AG04450 (cell line): ENCODE results near the gene ASB7. TPM values are rescaled to one million over a fixed set of nuclear protein-coding genes. Genes with fewer than 3 reads are reported as not detected.
"Not testable (repeated sequence)": the region's sequence is repeated elsewhere in the genome, so short reads cannot be mapped to it uniquely, and the experiment has no call there.

Source experiments
- CTCF ChIA-PET: fragments of 300-600, 350-600 bp; formaldehyde crosslinking; extraction: SDS; loops from one replicate; lab custom pipeline; 2022; ENCODE audit warnings: antibody characterized with exemption, inconsistent platforms; lab: Charles Lee
- POLR2A ChIA-PET: fragments of 350-600 bp; formaldehyde crosslinking; extraction: SDS; loops from one replicate; lab custom pipeline; 2021; ENCODE audit warnings: antibody characterized with exemption, inconsistent platforms; lab: Yijun Ruan, JAX
- DNase-seq: peaks from one replicate; pipeline ENCODE4 v3.0.0-alpha.2; 2011; ENCODE audit warnings: low read depth, low spot score
- H3K27ac ChIP-seq: one replicate; pipeline ENCODE4 v1.5.1; 2012; ENCODE audit warnings: low read depth, low read length, control low read depth
- H3K27me3 ChIP-seq: one replicate; pipeline ENCODE4 v1.6.0; 2012; ENCODE audit warnings: low read length; ENCODE audit not compliant: control insufficient read depth, insufficient read depth
- H3K4me3 ChIP-seq: 2 replicates; pipeline ENCODE4 v1.5.1; 2011; ENCODE audit warnings: mild to moderate bottlenecking, low read depth, low read length, control low read depth
- H3K9me3 ChIP-seq: 2 replicates; pipeline ENCODE4 v1.5.1; 2012; ENCODE audit warnings: low read length; ENCODE audit not compliant: control insufficient read depth, insufficient read depth
- polyA plus RNA-seq: library from polyadenylated mRNA; depleted of rRNA; stranded (reverse); fragments of >200 nt; gene quantifications from 2 replicates; pipeline ENCODE4 v1.2.3, GENCODE V29; 2011
- TF ChIP-seq, protein P1 (sequence below): IDR thresholded peaks from 2 replicates; pipeline ENCODE4 v1.5.1; 2011; ENCODE audit warnings: low read depth, low read length, control low read depth, inconsistent platforms

ASB7 gene
- polyA plus RNA-seq, 1 experiment, result 13.4 TPM

DNA sequence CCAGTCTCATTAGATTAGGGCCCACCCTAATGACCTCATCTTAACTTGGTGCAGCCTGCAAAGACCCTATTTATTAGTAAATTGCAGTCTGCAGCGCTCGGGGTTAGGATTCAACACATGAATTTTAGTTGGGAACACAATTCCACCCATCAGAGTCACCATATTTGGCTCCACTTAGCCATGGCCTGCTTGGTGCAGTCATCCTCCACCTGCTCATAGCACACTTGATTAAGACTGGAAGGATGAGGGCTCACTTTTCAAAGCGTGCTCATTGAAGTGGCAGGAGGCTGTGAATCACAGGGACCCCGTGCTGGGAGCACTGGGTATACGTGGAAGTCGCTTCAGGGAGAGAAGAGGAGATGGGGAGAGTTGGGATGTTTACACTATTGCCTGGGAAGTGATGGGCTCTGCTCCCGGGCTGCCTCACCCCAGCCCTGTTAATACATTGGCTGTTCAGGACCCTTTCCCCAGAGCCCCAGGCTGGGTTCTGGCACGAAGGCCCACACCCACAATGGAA lies 68.2 kb downstream of the ASB7 start:
- DNase-seq, result no peak
- H3K9me3 ChIP-seq, result peaks cover 3% of the 10 kb centered on the region; the same call in 1 of the 2 replicates
- TF ChIP-seq, protein P1, sequence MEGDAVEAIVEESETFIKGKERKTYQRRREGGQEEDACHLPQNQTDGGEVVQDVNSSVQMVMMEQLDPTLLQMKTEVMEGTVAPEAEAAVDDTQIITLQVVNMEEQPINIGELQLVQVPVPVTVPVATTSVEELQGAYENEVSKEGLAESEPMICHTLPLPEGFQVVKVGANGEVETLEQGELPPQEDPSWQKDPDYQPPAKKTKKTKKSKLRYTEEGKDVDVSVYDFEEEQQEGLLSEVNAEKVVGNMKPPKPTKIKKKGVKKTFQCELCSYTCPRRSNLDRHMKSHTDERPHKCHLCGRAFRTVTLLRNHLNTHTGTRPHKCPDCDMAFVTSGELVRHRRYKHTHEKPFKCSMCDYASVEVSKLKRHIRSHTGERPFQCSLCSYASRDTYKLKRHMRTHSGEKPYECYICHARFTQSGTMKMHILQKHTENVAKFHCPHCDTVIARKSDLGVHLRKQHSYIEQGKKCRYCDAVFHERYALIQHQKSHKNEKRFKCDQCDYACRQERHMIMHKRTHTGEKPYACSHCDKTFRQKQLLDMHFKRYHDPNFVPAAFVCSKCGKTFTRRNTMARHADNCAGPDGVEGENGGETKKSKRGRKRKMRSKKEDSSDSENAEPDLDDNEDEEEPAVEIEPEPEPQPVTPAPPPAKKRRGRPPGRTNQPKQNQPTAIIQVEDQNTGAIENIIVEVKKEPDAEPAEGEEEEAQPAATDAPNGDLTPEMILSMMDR, result no peak
- H3K27ac ChIP-seq, result no peak overlapping the region
- CTCF ChIA-PET, result interaction anchor here (1.9 to 2.9 kb wide), 5 partner anchors 10 to 338 kb away, joined by 5 to 39 read pairs (median 9); no protein-coding TSS in a partner anchor
- H3K4me3 ChIP-seq, result no peak overlapping the region
- no peaks in the 10 kb centered on the region for H3K27me3 ChIP-seq
- POLR2A ChIA-PET, result no interaction called here

DNA sequence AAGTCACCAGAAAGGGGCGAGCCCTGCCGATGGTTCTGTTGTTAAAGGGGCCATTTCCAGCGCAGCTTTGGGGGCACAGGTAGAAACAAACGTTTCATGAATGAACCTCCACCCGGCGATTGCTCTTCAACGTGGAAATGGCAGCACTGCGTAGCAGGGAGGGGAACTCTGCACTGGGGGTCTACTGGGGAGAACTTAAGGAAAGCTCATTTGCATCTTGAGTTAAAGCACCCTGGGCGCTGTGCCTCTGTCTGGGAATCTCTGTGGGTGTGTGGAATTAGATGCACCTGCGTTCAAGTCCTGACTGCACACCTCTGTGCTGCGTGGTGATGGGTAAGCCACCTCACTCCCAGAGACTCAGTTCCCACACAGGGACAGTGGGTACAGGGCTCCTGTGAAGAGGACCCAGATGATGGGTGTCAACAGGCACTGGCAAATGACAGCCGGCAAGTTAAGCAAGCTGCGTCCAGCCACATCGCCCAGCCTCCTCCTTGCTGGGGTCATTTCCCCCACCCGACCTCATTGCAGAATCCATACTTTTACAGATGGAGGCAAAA lies 68.8 kb downstream of the ASB7 start:
- TF ChIP-seq, protein P1, result no peak
- Histone ChIP-seq H3K27me3 (no peaks in the 10 kb centered on the region), H3K9me3 (peaks cover 3% of the 10 kb centered on the region; the same call in 1 of the 2 replicates), H3K4me3 (no peak overlapping the region), H3K27ac (no peak overlapping the region)
- POLR2A ChIA-PET, result no interaction called here
- DNase-seq, result no peak
- CTCF ChIA-PET, result interaction anchor here (0.6 to 2.9 kb wide), 26 partner anchors 8 to 446 kb away, joined by 3 to 39 read pairs (median 5); no protein-coding TSS in a partner anchor

DNA sequence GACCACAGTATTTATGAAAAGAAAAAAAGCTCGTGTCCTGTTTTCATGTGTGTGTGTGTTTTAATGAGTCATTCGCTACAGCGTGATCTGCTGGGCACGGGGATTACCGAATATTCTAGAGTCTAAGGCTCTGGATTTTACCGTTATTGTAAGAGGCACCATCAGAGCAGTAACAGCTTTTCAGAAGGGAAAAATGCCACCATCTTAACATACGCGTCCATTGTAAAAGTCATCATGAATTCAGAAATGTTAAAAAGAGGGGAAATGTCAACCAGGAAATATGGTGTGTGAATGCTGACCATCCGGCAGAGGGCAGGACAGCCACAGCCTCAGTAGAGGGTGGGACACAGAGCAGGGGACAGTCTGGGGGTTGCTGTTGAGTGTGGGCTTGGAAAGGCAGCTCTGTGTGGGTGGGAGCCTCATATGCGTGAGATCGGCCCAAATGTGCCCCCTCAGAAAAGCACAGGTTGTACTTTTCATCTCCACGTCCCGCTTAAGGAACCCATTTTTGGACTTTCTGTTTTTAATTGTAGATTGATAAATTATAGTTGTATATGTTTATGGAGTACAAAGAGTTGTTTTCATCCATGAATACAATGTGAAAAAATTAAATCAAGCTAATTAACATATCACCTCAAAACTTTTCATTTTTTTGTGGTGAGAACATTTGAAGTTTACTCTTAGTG lies 69.6 kb downstream of the ASB7 start:
- Histone ChIP-seq H3K27ac (no peak overlapping the region), H3K9me3 (peaks cover 3% of the 10 kb centered on the region; the same call in 1 of the 2 replicates), H3K4me3 (no peak overlapping the region), H3K27me3 (no peaks in the 10 kb centered on the region)
- no peak for DNase-seq
- TF ChIP-seq, protein P1, result peak; percentile 72
- CTCF ChIA-PET, result interaction anchor here (0.5 to 2.9 kb wide), 36 partner anchors 8 to 1795 kb away, joined by 3 to 39 read pairs (median 4); no protein-coding TSS in a partner anchor
- POLR2A ChIA-PET, result no interaction called here

DNA sequence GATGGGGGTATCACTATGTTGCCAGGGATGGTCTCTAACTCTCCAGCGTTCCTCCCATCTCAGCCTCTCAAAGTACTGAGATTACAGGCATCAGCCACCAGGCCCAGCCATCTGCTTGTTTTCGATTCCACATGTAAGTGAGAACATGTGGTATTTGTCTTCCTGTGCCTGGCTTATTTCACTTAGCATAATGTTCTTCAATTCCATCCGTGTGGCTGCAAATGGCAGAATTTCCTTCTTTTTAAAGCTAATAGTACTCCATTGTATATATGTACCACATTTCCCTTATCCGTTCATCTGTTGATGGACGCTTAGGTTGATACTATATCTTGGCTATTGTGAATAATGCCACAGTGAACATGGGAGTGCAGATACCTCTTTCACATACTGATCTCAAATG lies 70.6 kb downstream of the ASB7 start:
- Histone ChIP-seq H3K9me3 (peaks cover 3% of the 10 kb centered on the region; the same call in 1 of the 2 replicates), H3K4me3 (no peak overlapping the region), H3K27ac (no peak overlapping the region), H3K27me3 (no peaks in the 10 kb centered on the region)
- DNase-seq, result no peak
- ChIA-PET CTCF (interaction anchor here (0.7 to 2.9 kb wide), 16 partner anchors 10 to 586 kb away, joined by 3 to 39 read pairs (median 6); no protein-coding TSS in a partner anchor), POLR2A (no interaction called here)
- TF ChIP-seq, protein P1, result no peak

DNA sequence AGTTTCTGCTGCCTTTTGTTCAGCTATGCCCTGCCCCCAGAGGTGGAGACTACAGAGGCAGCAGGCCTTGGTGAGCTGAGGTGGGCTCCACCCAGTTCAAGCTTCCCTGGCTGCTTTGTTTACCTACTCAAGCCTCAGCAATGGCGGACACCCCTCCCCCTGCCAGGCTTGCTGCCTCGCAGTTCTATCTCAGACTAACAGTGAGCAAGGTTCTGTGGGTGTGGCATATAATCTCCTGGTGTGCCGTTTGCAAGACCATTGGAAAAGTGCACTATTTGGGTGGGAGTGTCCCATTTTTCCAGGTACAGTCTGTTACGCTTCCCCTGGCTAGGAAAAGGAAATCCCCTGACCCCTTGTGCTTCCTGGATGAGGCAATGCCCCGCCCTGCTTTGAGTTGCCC lies 76.8 kb downstream of the ASB7 start:
- H3K27ac ChIP-seq, POLR2A ChIA-PET, H3K4me3 ChIP-seq, CTCF ChIA-PET, DNase-seq, H3K27me3 ChIP-seq, H3K9me3 ChIP-seq: not testable (repeated sequence)
